GM08714 (cell line): ENCODE measurements around the gene ZNF724.
"Not testable (repeated sequence)": the region's sequence is repeated elsewhere in the genome, so short reads cannot be mapped to it uniquely, and the experiment has no call there.

Source experiments
- H3K4me3 ChIP-seq: fragments of 200-500 bp; sonication (Bioruptor generic); 2 replicates; pipeline ENCODE4 v1.5.1; 2014; ENCODE audit warnings: mild to moderate bottlenecking, low read length, inconsistent platforms
- ZNF274 ChIP-seq: IDR thresholded peaks from 2 replicates; pipeline ENCODE4 v1.6.1; 2012; ENCODE audit warnings: mild to moderate bottlenecking, low read depth, low read length

Gene ZNF724

GRCh38 chr19:23262920-23263319 is 12.7 kb upstream of the ZNF724 start:
- no peak overlapping the region for H3K4me3 ChIP-seq

GRCh38 chr19:23261496-23262020 is 11.4 kb upstream of the ZNF724 start:
- no peak for TF ChIP-seq ZNF274
- no peak overlapping the region for H3K4me3 ChIP-seq

More at GRCh38 chr19:23262920-23263319, 12.7 kb upstream of the ZNF724 start:
- no peak for TF ChIP-seq ZNF274

- no peak overlapping the region for H3K4me3 ChIP-seq
- TF ChIP-seq ZNF274 = no peak
Observed at GRCh38 chr19:23260956-23261355, 10.8 kb upstream of the ZNF724 start.

GRCh38 chr19:23259961-23260360 is 9.8 kb upstream of the ZNF724 start:
- no peak overlapping the region for H3K4me3 ChIP-seq
- TF ChIP-seq ZNF274 = no peak

- no peak overlapping the region for H3K4me3 ChIP-seq
- TF ChIP-seq ZNF274 = no peak
Observed at GRCh38 chr19:23255700-23256099, 5.5 kb upstream of the ZNF724 start.

GRCh38 chr19:23254141-23254910 is 4.1 kb upstream of the ZNF724 start:
- TF ChIP-seq ZNF274 = no peak
- H3K4me3 ChIP-seq = no peak overlapping the region

GRCh38 chr19:23253256-23253655 is 3.1 kb upstream of the ZNF724 start:
- H3K4me3 ChIP-seq = not testable (repeated sequence)

GRCh38 chr19:23241419-23241818 is 8.8 kb downstream of the ZNF724 start:
- TF ChIP-seq ZNF274 = no peak
- no peak overlapping the region for H3K4me3 ChIP-seq

GRCh38 chr19:23222998-23223652 is 27.1 kb downstream of the ZNF724 start:
- no peak overlapping the region for H3K4me3 ChIP-seq
- TF ChIP-seq ZNF274 = peak; percentile 72

GRCh38 chr19:23203841-23204344 is 46.3 kb downstream of the ZNF724 start:
- no peak for TF ChIP-seq ZNF274
- H3K4me3 ChIP-seq = no peak overlapping the region

GRCh38 chr19:23190341-23190740 is 59.9 kb downstream of the ZNF724 start:
- no peak overlapping the region for H3K4me3 ChIP-seq
- no peak for TF ChIP-seq ZNF274

GRCh38 chr19:23183251-23183650 is 66.9 kb downstream of the ZNF724 start:
- H3K4me3 ChIP-seq = no peak overlapping the region
- TF ChIP-seq ZNF274 = no peak
